Mesendoderm (in vitro differentiated cells): ENCODE results near the gene XYLT2.
A peak's percentile ranks its signal among the peaks of the same experiment; 100 is the strongest.

ENCODE experiments used
- DNase-seq: peaks from one replicate; pipeline ENCODE4 v3.0.0; 2013
- H2AK5ac ChIP-seq: 2 replicates; pipeline ENCODE4 v1.6.1; 2013; ENCODE audit warnings: low read length, inconsistent platforms
- H2BK120ac ChIP-seq: 2 replicates; pipeline ENCODE4 v1.6.1; 2013; ENCODE audit warnings: low read depth, mild to moderate bottlenecking, low read length, moderate library complexity, mixed read lengths
- H2BK15ac ChIP-seq: replicated peaks from 2 replicates; pipeline ENCODE4 v1.6.1; 2013; ENCODE audit warnings: low read depth, mild to moderate bottlenecking, moderate library complexity
- H2BK5ac ChIP-seq: 2 replicates; pipeline ENCODE4 v1.6.1; 2013; ENCODE audit warnings: low read length, inconsistent platforms
- H3K18ac ChIP-seq: 2 replicates; pipeline ENCODE4 v1.6.1; 2013; ENCODE audit warnings: mild to moderate bottlenecking, low read length, mixed read lengths
- H3K23ac ChIP-seq: one replicate; pipeline ENCODE4 v1.6.1; 2013; ENCODE audit warnings: low read length
- H3K27ac ChIP-seq: 2 replicates; pipeline ENCODE4 v1.5.1; 2013; ENCODE audit warnings: low read depth, mild to moderate bottlenecking, inconsistent platforms, low read length, moderate library complexity
- H3K27me3 ChIP-seq: 2 replicates; pipeline ENCODE4 v1.6.1; 2013; ENCODE audit warnings: low read length, control low read depth, mild to moderate bottlenecking, inconsistent platforms; ENCODE audit not compliant: insufficient read depth, poor library complexity
- H3K36me3 ChIP-seq: 2 replicates; pipeline ENCODE4 v1.6.1; 2013; ENCODE audit warnings: low read length, inconsistent platforms; ENCODE audit not compliant: control insufficient read depth, insufficient read depth
- H3K4ac ChIP-seq: one replicate; pipeline ENCODE4 v1.6.1; 2013; ENCODE audit warnings: low read depth, mild to moderate bottlenecking, low read length, moderate library complexity
- H3K4me1 ChIP-seq: 2 replicates; pipeline ENCODE4 v1.6.1; 2013; ENCODE audit warnings: low read depth, low read length, inconsistent platforms; ENCODE audit not compliant: control insufficient read depth
- H3K4me2 ChIP-seq: 2 replicates; pipeline ENCODE4 v1.6.1; 2013; ENCODE audit warnings: low read length
- H3K4me3 ChIP-seq: 2 replicates; pipeline ENCODE4 v1.5.1; 2013; ENCODE audit warnings: mild to moderate bottlenecking, low read length
- H3K56ac ChIP-seq: one replicate; pipeline ENCODE4 v1.6.1; 2013; ENCODE audit warnings: low read length
- H3K79me1 ChIP-seq: 2 replicates; pipeline ENCODE4 v1.6.1; 2013; ENCODE audit warnings: low read length, inconsistent platforms
- H3K79me2 ChIP-seq: 2 replicates; pipeline ENCODE4 v1.6.1; 2013; ENCODE audit warnings: mild to moderate bottlenecking, low read length; ENCODE audit not compliant: control insufficient read depth, insufficient read depth
- H3K9ac ChIP-seq: 2 replicates; pipeline ENCODE4 v1.6.1; 2013; ENCODE audit warnings: low read length, inconsistent platforms
- H4K5ac ChIP-seq: one replicate; pipeline ENCODE4 v1.6.1; 2013; ENCODE audit warnings: low read length
- H4K8ac ChIP-seq: one replicate; pipeline ENCODE4 v1.6.1; 2013; ENCODE audit warnings: low read depth, mild to moderate bottlenecking, control low read depth, low read length, moderate library complexity
- WGBS: extraction: QIAGEN DNeasy Blood & Tissue Kit; methylation state at CpG from one replicate; pipeline ENCODE4 v1.1.7; 2013; ENCODE audit warnings: low lambda C conversion rate, missing lambda C conversion rate; ENCODE audit not compliant: insufficient coverage; ENCODE audit errors: extremely low coverage; 5-methylcytosine and 5-hydroxymethylcytosine counted together

XYLT2 gene

GRCh38 chr17:50310455-50311111 is 35.3 kb upstream of the XYLT2 start:
- H3K9ac ChIP-seq: no peak overlapping the region
- H3K27me3 ChIP-seq: no peaks in the 10 kb centered on the region
- no peak overlapping the region for H2BK15ac ChIP-seq
- H4K5ac ChIP-seq: no peak overlapping the region
- no peak overlapping the region for H3K4ac ChIP-seq
- no peak overlapping the region for H3K4me2 ChIP-seq
- H3K4me3 ChIP-seq: no peak overlapping the region
- H3K4me1 ChIP-seq: peaks cover 10% of the 10 kb centered on the region
- H2AK5ac ChIP-seq: no peak overlapping the region
- no CpG with 5 or more reads among the region's 3 CpGs for WGBS
- no peak overlapping the region for H3K18ac ChIP-seq
- peak overlapping the region; percentile 56 for H3K56ac ChIP-seq
- H4K8ac ChIP-seq: no peak overlapping the region
- DNase-seq: peak; percentile 76
- no peak overlapping the region for H3K23ac ChIP-seq
- H3K79me1 ChIP-seq: no peaks in the 10 kb centered on the region
- peak overlapping the region; percentile 80 for H3K27ac ChIP-seq
- H3K79me2 ChIP-seq: no peaks in the 10 kb centered on the region
- peak overlapping the region; percentile 42 for H2BK5ac ChIP-seq
- no peak overlapping the region for H2BK120ac ChIP-seq
- no peaks in the 10 kb centered on the region for H3K36me3 ChIP-seq

GRCh38 chr17:50311112-50311460 is 34.8 kb upstream of the XYLT2 start:
- Histone ChIP-seq H3K9ac (no peak overlapping the region), H2BK120ac (no peak overlapping the region), H2BK15ac (no peak overlapping the region), H3K4me3 (no peak overlapping the region), H3K27ac (peak overlapping the region; percentile 55), H3K23ac (no peak overlapping the region), H4K8ac (no peak overlapping the region), H3K79me2 (no peaks in the 10 kb centered on the region), H3K18ac (no peak overlapping the region), H2AK5ac (no peak overlapping the region), H3K27me3 (no peaks in the 10 kb centered on the region), H3K36me3 (no peaks in the 10 kb centered on the region), H4K5ac (no peak overlapping the region), H3K56ac (no peak overlapping the region), H3K79me1 (no peaks in the 10 kb centered on the region), H3K4me1 (peaks cover 10% of the 10 kb centered on the region), H2BK5ac (no peak overlapping the region), H3K4me2 (no peak overlapping the region), H3K4ac (no peak overlapping the region)
- DNase-seq: peak; percentile 14
- WGBS: no CpG with 5 or more reads among the region's 1 CpG

- H3K4me2 ChIP-seq: no peak overlapping the region
- H3K79me2 ChIP-seq: no peaks in the 10 kb centered on the region
- H3K56ac ChIP-seq: no peak overlapping the region
- no peaks in the 10 kb centered on the region for H3K27me3 ChIP-seq
- peaks cover 10% of the 10 kb centered on the region for H3K4me1 ChIP-seq
- DNase-seq: peak; percentile 82
- no peak overlapping the region for H3K9ac ChIP-seq
- H3K4me3 ChIP-seq: no peak overlapping the region
- H3K27ac ChIP-seq: peak overlapping the region; percentile 55
- H2AK5ac ChIP-seq: peak overlapping the region; percentile 14
- no peak overlapping the region for H2BK15ac ChIP-seq
- H4K5ac ChIP-seq: no peak overlapping the region
- H3K4ac ChIP-seq: no peak overlapping the region
- no peak overlapping the region for H2BK5ac ChIP-seq
- no peak overlapping the region for H3K23ac ChIP-seq
- H3K18ac ChIP-seq: no peak overlapping the region
- H2BK120ac ChIP-seq: no peak overlapping the region
- WGBS: no CpG with 5 or more reads among the region's 4 CpGs
- no peak overlapping the region for H4K8ac ChIP-seq
- no peaks in the 10 kb centered on the region for H3K36me3 ChIP-seq
- no peaks in the 10 kb centered on the region for H3K79me1 ChIP-seq
Observed at GRCh38 chr17:50311483-50311882, 34.4 kb upstream of the XYLT2 start.

- no peak overlapping the region for H2BK120ac ChIP-seq
- no peak overlapping the region for H4K8ac ChIP-seq
- H3K4me2 ChIP-seq: no peak overlapping the region
- no peaks in the 10 kb centered on the region for H3K27me3 ChIP-seq
- peak overlapping the region; percentile 52 for H3K56ac ChIP-seq
- no peak overlapping the region for H4K5ac ChIP-seq
- no peak overlapping the region for H2AK5ac ChIP-seq
- no peak overlapping the region for H3K23ac ChIP-seq
- peaks cover 10% of the 10 kb centered on the region for H3K4me1 ChIP-seq
- no peaks in the 10 kb centered on the region for H3K79me1 ChIP-seq
- peak overlapping the region; percentile 56 for H2BK5ac ChIP-seq
- no CpG with 5 or more reads among the region's 5 CpGs for WGBS
- H3K4ac ChIP-seq: no peak overlapping the region
- DNase-seq: peak; percentile 23
- H2BK15ac ChIP-seq: no peak overlapping the region
- no peak overlapping the region for H3K9ac ChIP-seq
- no peaks in the 10 kb centered on the region for H3K36me3 ChIP-seq
- no peaks in the 10 kb centered on the region for H3K79me2 ChIP-seq
- H3K18ac ChIP-seq: no peak overlapping the region
- H3K27ac ChIP-seq: no peak overlapping the region
- H3K4me3 ChIP-seq: no peak overlapping the region
Observed at GRCh38 chr17:50312308-50312707, 33.6 kb upstream of the XYLT2 start.

GRCh38 chr17:50314456-50315011 is 31.4 kb upstream of the XYLT2 start:
- no peak overlapping the region for H3K4ac ChIP-seq
- H3K79me2 ChIP-seq: no peaks in the 10 kb centered on the region
- H3K4me2 ChIP-seq: no peak overlapping the region
- H2BK5ac ChIP-seq: no peak overlapping the region
- H2BK120ac ChIP-seq: no peak overlapping the region
- no peak overlapping the region for H2AK5ac ChIP-seq
- no peak overlapping the region for H2BK15ac ChIP-seq
- no peak for DNase-seq
- no peak overlapping the region for H4K5ac ChIP-seq
- no peak overlapping the region for H3K9ac ChIP-seq
- no peak overlapping the region for H3K23ac ChIP-seq
- no CpG with 5 or more reads among the region's 6 CpGs for WGBS
- H3K36me3 ChIP-seq: no peaks in the 10 kb centered on the region
- H3K27ac ChIP-seq: no peak overlapping the region
- H3K27me3 ChIP-seq: no peaks in the 10 kb centered on the region
- no peak overlapping the region for H3K56ac ChIP-seq
- no peaks in the 10 kb centered on the region for H3K79me1 ChIP-seq
- H4K8ac ChIP-seq: no peak overlapping the region
- H3K4me1 ChIP-seq: peaks cover 10% of the 10 kb centered on the region
- no peak overlapping the region for H3K4me3 ChIP-seq
- H3K18ac ChIP-seq: no peak overlapping the region
